Adipose tissue (tissue), 3 donors: ENCODE measurements around the gene SLC25A27. TPM values are rescaled to one million over a fixed set of nuclear protein-coding genes. Genes with fewer than 3 reads are reported as not detected.

Experiments used
- H3K27ac ChIP-seq: one replicate; pipeline ENCODE4 v1.5.1; 2013; ENCODE audit warnings: low read depth, low read length
- WGBS, 3 donors: extraction: QIAGEN DNeasy Blood & Tissue Kit; methylation state at CpG; one replicate each; pipeline ENCODE4 v1.1.7; 2013; 5-methylcytosine and 5-hydroxymethylcytosine counted together
- polyA plus RNA-seq, 3 donors: library from polyadenylated mRNA; stranded (reverse); fragments of 200-250 nt; gene quantifications; one replicate each; pipeline ENCODE4 v1.2.3, GENCODE V29; 2013
- donor health status: healthy with polysubstance abuse.
- donor health status: Bipolar disorder and iron deficiency.
- donor health status: healthy.

The SLC25A27 gene
- polyA plus RNA-seq, 3 donors, result 8.2 to 11.0 (median 9.7) TPM

GRCh38 chr6:46690141-46690755 is 37.5 kb downstream of the SLC25A27 start:
- 79 to 81% (median 80%) methylated on average over 2 of the region's 2 CpGs for WGBS, 3 donors

GRCh38 chr6:46690911-46691451 is 38.2 kb downstream of the SLC25A27 start:
- 51 to 64% (median 63%) methylated on average over 1 of the region's 1 CpG for whole genome bisulfite sequencing, 3 donors

More at GRCh38 chr6:46690141-46690755, 37.5 kb downstream of the SLC25A27 start:
- H3K27ac ChIP-seq, result no peak overlapping the region

GRCh38 chr6:46699970-46700369 is 47.2 kb downstream of the SLC25A27 start:
- 72 to 85% (median 76%) methylated on average over 1 of the region's 1 CpG for WGBS, 3 donors
- no peak overlapping the region for H3K27ac ChIP-seq

More at GRCh38 chr6:46690911-46691451, 38.2 kb downstream of the SLC25A27 start:
- H3K27ac ChIP-seq, result no peak overlapping the region

GRCh38 chr6:46704562-46704961 is 51.8 kb downstream of the SLC25A27 start:
- no peak overlapping the region for H3K27ac ChIP-seq
- 3 to 7% (median 6%) methylated on average over 3 of the region's 3 CpGs for WGBS, 3 donors

GRCh38 chr6:46706464-46706863 is 53.7 kb downstream of the SLC25A27 start:
- 86 to 89% (median 88%) methylated on average over 2 of the region's 2 CpGs for WGBS, 3 donors
- H3K27ac ChIP-seq, result no peak overlapping the region

GRCh38 chr6:46711491-46711890 is 58.7 kb downstream of the SLC25A27 start:
- no peak overlapping the region for H3K27ac ChIP-seq
- 92 to 100% (median 94%) methylated on average over 1 of the region's 1 CpG for WGBS, 3 donors

- no peak overlapping the region for H3K27ac ChIP-seq
Measured at GRCh38 chr6:46715141-46715540, 62.4 kb downstream of the SLC25A27 start.

GRCh38 chr6:46719099-46719498 is 66.3 kb downstream of the SLC25A27 start:
- no peak overlapping the region for H3K27ac ChIP-seq
- 38 to 71% (median 68%) methylated on average over 1 of the region's 1 CpG for WGBS, 3 donors

- WGBS, 3 donors, result 85 to 86% (median 86%) methylated on average over 1 of the region's 1 CpG
- no peak overlapping the region for H3K27ac ChIP-seq
Measured at GRCh38 chr6:46720401-46720800, 67.6 kb downstream of the SLC25A27 start.

Other genes starting within 250 kb of the SLC25A27 start
- 1 to 10 TPM; 1.9 to 8.4 (median 4.7) TPM for gene RCAN2, start 161.5 kb upstream of the SLC25A27 start, polyA plus RNA-seq
- gene CYP39A1, start 157 bp upstream of the SLC25A27 start, polyA plus RNA-seq, result 1 to 10 TPM; 1.7 to 4.9 (median 4.8) TPM
- under 1 TPM; 0.07 to 0.34 (median 0.07) TPM for gene TDRD6, start 34.9 kb downstream of the SLC25A27 start, polyA plus RNA-seq
- gene PLA2G7, start 82.4 kb downstream of the SLC25A27 start, polyA plus RNA-seq, result under 1 TPM; 0.25 to 0.74 (median 0.34) TPM
- not detected for gene ANKRD66, start 94.0 kb downstream of the SLC25A27 start, polyA plus RNA-seq
- under 1 TPM in 2 of 3 donors, not detected in 1; 0.05 to 0.09 TPM for gene MEP1A, start 140.4 kb downstream of the SLC25A27 start, polyA plus RNA-seq